DOHH2 (cell line): Measurements from ENCODE around the gene ZWILCH.

Experiments used
- H3F3A ChIP-seq: fragments of 200-600 bp; sonication (generic), shearing (Covaris generic); 2 replicates; pipeline ENCODE4 v1.6.0; 2016; ENCODE audit warnings: antibody characterized with exemption, mild to moderate bottlenecking; ENCODE audit not compliant: control insufficient read depth, insufficient read depth
- H3K27ac ChIP-seq: fragments of 200-600 bp; sonication (generic); 2 replicates; pipeline ENCODE4 v1.5.1; 2014; ENCODE audit warnings: low read depth, mild to moderate bottlenecking, low read length, moderate library complexity
- H3K27me3 ChIP-seq: fragments of 200-600 bp; sonication (generic); 2 replicates; pipeline ENCODE4 v1.6.1; 2014; ENCODE audit warnings: mild to moderate bottlenecking, low read length, mixed read lengths; ENCODE audit not compliant: control insufficient read depth
- H3K36me3 ChIP-seq: fragments of 200-600 bp; sonication (generic); 2 replicates; pipeline ENCODE4 v1.6.1; 2014; ENCODE audit warnings: mild to moderate bottlenecking, low read length, moderate library complexity, mixed read lengths; ENCODE audit not compliant: control insufficient read depth
- H3K4me1 ChIP-seq: fragments of 200-600 bp; sonication (generic); 2 replicates; pipeline ENCODE4 v1.6.1; 2014; ENCODE audit warnings: mild to moderate bottlenecking, low read length, mixed read lengths; ENCODE audit not compliant: control insufficient read depth
- H3K4me2 ChIP-seq: fragments of 200-600 bp; sonication (generic); 2 replicates; pipeline ENCODE4 v1.6.0; 2014; ENCODE audit warnings: mild to moderate bottlenecking, low read length, moderate library complexity
- H3K4me3 ChIP-seq: fragments of 200-600 bp; sonication (generic); 2 replicates; pipeline ENCODE4 v1.5.1; 2014; ENCODE audit warnings: mild to moderate bottlenecking, low read length, mixed read lengths
- H3K79me2 ChIP-seq: fragments of 200-600 bp; sonication (generic); 2 replicates; pipeline ENCODE4 v1.6.1; 2014; ENCODE audit warnings: mild to moderate bottlenecking, low read length, mixed read lengths; ENCODE audit not compliant: control insufficient read depth
- H3K9me2 ChIP-seq: fragments of 200-600 bp; sonication (generic); replicated peaks from 2 replicates; pipeline ENCODE4 v1.6.1; 2014; ENCODE audit warnings: mild to moderate bottlenecking, low read length, mixed read lengths; ENCODE audit not compliant: control insufficient read depth
- H3K9me3 ChIP-seq: fragments of 200-600 bp; sonication (generic); 2 replicates; pipeline ENCODE4 v1.6.1; 2014; ENCODE audit warnings: antibody characterized with exemption, low read length, mixed read lengths; ENCODE audit not compliant: control insufficient read depth, insufficient read depth
- H4K20me1 ChIP-seq: fragments of 200-600 bp; sonication (generic); 2 replicates; pipeline ENCODE4 v1.6.0; 2014; ENCODE audit warnings: low read depth, mild to moderate bottlenecking, antibody characterized with exemption, low read length, moderate library complexity; ENCODE audit not compliant: control insufficient read depth, insufficient read depth
- EZH2phosphoT487 ChIP-seq: fragments of 200-600 bp; sonication (generic); IDR thresholded peaks from 2 replicates; pipeline ENCODE4 v1.6.1; 2017; ENCODE audit warnings: borderline replicate concordance, mild to moderate bottlenecking, antibody characterized with exemption, low read length, moderate library complexity, mixed read lengths
- TF ChIP-seq, protein P1 (sequence below): fragments of 200-600 bp; sonication (generic); IDR thresholded peaks from one replicate; pipeline ENCODE4 v1.5.1; 2014; ENCODE audit warnings: antibody characterized with exemption, mild to moderate bottlenecking, low read depth, low read length; ENCODE audit not compliant: poor library complexity, severe bottlenecking

The ZWILCH gene

DNA sequence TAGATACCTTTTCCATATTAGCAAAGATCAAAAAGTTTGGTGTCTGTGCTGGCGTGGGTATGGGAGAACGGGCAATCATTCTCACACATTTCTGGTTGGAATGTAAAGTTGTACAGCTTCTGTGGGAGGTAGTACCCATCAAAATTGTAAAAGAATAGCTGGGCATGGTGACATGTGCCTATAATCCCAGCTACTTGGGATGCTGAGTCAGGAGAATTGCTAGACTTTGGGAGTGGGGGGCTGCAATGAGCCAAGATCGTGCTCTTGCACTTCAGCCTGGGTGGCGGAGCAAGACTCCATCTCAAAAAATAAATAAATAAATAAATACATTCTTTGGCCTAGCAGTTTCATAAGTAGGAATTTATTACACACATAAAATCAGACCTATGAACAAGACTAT lies 37.8 kb downstream of the ZWILCH start:
- Histone ChIP-seq H3F3A (no peaks in the 10 kb centered on the region), H3K4me1 (no peaks in the 10 kb centered on the region), H3K27ac (no peak overlapping the region), H3K27me3 (no peaks in the 10 kb centered on the region), H4K20me1 (no peaks in the 10 kb centered on the region), H3K4me3 (no peak overlapping the region), H3K9me2 (no peaks in the 10 kb centered on the region), H3K79me2 (no peaks in the 10 kb centered on the region), H3K4me2 (no peak overlapping the region), H3K9me3 (no peaks in the 10 kb centered on the region), H3K36me3 (peaks cover 48% of the 10 kb centered on the region)
- no peak for TF ChIP-seq EZH2phosphoT487
- TF ChIP-seq, protein P1, sequence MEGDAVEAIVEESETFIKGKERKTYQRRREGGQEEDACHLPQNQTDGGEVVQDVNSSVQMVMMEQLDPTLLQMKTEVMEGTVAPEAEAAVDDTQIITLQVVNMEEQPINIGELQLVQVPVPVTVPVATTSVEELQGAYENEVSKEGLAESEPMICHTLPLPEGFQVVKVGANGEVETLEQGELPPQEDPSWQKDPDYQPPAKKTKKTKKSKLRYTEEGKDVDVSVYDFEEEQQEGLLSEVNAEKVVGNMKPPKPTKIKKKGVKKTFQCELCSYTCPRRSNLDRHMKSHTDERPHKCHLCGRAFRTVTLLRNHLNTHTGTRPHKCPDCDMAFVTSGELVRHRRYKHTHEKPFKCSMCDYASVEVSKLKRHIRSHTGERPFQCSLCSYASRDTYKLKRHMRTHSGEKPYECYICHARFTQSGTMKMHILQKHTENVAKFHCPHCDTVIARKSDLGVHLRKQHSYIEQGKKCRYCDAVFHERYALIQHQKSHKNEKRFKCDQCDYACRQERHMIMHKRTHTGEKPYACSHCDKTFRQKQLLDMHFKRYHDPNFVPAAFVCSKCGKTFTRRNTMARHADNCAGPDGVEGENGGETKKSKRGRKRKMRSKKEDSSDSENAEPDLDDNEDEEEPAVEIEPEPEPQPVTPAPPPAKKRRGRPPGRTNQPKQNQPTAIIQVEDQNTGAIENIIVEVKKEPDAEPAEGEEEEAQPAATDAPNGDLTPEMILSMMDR = no peak

DNA sequence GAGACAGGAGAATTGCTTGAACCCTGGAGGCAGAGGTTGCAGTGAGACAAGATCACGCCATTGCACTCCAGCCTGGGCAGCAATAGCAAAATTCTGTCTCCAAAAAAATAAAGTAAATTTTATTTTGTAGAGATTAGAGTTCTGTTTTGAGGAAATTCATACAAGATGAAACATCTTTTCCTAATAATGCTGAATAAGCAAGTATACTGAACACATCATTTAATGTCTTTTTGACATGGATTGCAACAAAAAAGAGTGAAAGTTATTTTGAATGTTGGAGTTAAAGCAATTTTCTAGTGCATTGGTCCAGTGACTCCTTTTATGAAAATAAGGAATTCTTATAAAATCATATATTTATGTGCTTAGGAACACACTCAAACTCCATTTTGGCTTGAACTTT lies 40.1 kb downstream of the ZWILCH start:
- peaks cover 45% of the 10 kb centered on the region for H3K36me3 ChIP-seq

DNA sequence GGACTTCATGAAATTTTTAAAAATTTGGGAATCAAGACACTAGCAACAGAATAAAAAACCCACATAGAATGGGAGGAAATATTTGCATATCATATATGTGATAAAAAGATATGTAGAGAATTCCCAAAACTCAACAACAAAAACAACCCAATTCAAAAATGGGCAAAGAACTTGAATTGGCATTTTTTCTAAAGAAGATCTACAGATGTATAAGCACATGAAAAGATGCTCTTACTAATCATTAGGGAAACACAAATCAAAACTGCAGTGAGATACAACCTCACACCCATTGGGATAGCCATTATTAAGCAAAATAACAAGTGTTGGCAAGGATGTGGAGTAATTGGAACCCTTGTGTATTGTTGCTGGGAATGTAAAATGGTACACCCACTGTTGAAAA lies 50.6 kb downstream of the ZWILCH start:
- Histone ChIP-seq H3K27me3 (no peaks in the 10 kb centered on the region), H3K36me3 (peaks cover 8% of the 10 kb centered on the region), H3K27ac (no peak overlapping the region), H3K4me2 (no peak overlapping the region), H4K20me1 (no peaks in the 10 kb centered on the region), H3K9me2 (no peaks in the 10 kb centered on the region), H3K4me1 (no peaks in the 10 kb centered on the region), H3F3A (no peaks in the 10 kb centered on the region), H3K4me3 (no peak overlapping the region), H3K79me2 (no peaks in the 10 kb centered on the region), H3K9me3 (no peaks in the 10 kb centered on the region)
- TF ChIP-seq EZH2phosphoT487 = no peak
- TF ChIP-seq, protein P1 = no peak

More for the DNA sequence above, 40.1 kb downstream of the ZWILCH start:
- Histone ChIP-seq H3K9me2 (no peaks in the 10 kb centered on the region), H3F3A (no peaks in the 10 kb centered on the region), H3K27ac (no peak overlapping the region), H3K4me1 (no peaks in the 10 kb centered on the region), H3K79me2 (no peaks in the 10 kb centered on the region), H4K20me1 (no peaks in the 10 kb centered on the region), H3K4me2 (no peak overlapping the region), H3K27me3 (no peaks in the 10 kb centered on the region), H3K9me3 (no peaks in the 10 kb centered on the region), H3K4me3 (no peak overlapping the region)
- TF ChIP-seq, protein P1 = no peak
- no peak for TF ChIP-seq EZH2phosphoT487

DNA sequence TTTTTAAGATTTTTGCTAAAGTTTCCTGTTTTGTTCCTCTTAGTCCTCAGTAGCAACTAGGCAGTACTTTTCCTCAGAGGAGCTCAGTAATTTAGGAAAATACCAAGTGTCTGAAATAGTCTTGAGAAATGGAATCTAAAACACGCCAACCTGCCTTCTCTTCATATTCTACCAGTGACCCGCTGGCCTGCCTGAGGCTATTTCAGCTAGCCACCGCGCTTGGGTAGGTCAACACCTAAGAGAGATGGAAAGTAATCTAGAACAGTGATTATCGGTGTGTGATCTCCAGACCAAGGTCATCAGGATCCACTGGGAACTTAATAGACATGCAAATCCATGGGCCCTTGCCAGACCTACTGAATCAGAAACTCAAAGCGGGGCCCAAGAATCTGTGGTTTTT lies 53.1 kb downstream of the ZWILCH start:
- Histone ChIP-seq H3K4me3 (no peak overlapping the region), H3K4me1 (no peaks in the 10 kb centered on the region), H4K20me1 (no peaks in the 10 kb centered on the region), H3K27me3 (no peaks in the 10 kb centered on the region), H3K36me3 (no peaks in the 10 kb centered on the region), H3F3A (no peaks in the 10 kb centered on the region), H3K79me2 (no peaks in the 10 kb centered on the region), H3K4me2 (no peak overlapping the region), H3K9me2 (no peaks in the 10 kb centered on the region), H3K27ac (no peak overlapping the region), H3K9me3 (no peaks in the 10 kb centered on the region)
- TF ChIP-seq, protein P1 = no peak
- no peak for TF ChIP-seq EZH2phosphoT487
